ENCODE measurements around the gene EPS8L3. TPM values are rescaled to one million over a fixed set of nuclear protein-coding genes. Genes with fewer than 3 reads are reported as not detected.

EPS8L3 gene
- total and polyA plus RNA-seq, 4 donors = 0.46 to 36.7 TPM; not detected in 2

- Histone ChIP-seq H3K36me3 (ENCODE audit: control insufficient read depth in 1 of 2, insufficient read depth in 2 of 2, low read length in 1 of 2) (no peaks in the 10 kb centered on the region), H3K27ac (ENCODE audit: low read depth in 1 of 2, low read length in 2 of 2) (no peak overlapping the region), H3K4me1 (ENCODE audit: control insufficient read depth in 1 of 2, insufficient read depth in 2 of 2, low read length in 2 of 2) (no peaks in the 10 kb centered on the region), H3K9me3 (ENCODE audit: control insufficient read depth, low read length) (no peaks in the 10 kb centered on the region), H3K4me3 (ENCODE audit: low read length in 2 of 2) (no peak overlapping the region), H3K27me3 (ENCODE audit: control insufficient read depth in 1 of 2, insufficient read depth in 2 of 2, low read length in 1 of 2) (no peaks in the 10 kb centered on the region)
- 73 to 80% methylated on average over 7 of the region's 7 CpGs for WGBS, 2 donors
- intact Hi-C loops (cut with DNase I) = no loop called here
- no peak for ATAC-seq (ENCODE audit: low FRiP score)
- DNase-seq = peak in 1 of 2 donors; percentile 25
Measured at GRCh38 chr1:109796484-109797302, 33.0 kb upstream of the EPS8L3 start.

GRCh38 chr1:109794319-109795132, 30.8 kb upstream of the EPS8L3 start:
- Histone ChIP-seq H3K36me3 (ENCODE audit: control insufficient read depth in 1 of 2, insufficient read depth in 2 of 2, low read length in 1 of 2) (no peaks in the 10 kb centered on the region), H3K4me1 (ENCODE audit: control insufficient read depth in 1 of 2, insufficient read depth in 2 of 2, low read length in 2 of 2) (no peaks in the 10 kb centered on the region), H3K27me3 (ENCODE audit: control insufficient read depth in 1 of 2, insufficient read depth in 2 of 2, low read length in 1 of 2) (no peaks in the 10 kb centered on the region), H3K4me3 (ENCODE audit: low read length in 2 of 2) (no peak overlapping the region), H3K27ac (ENCODE audit: low read depth in 1 of 2, low read length in 2 of 2) (no peak overlapping the region), H3K9me3 (ENCODE audit: control insufficient read depth, low read length) (no peaks in the 10 kb centered on the region)
- peak in 1 of 2 donors; percentile 61 for DNase-seq
- no peak for ATAC-seq (ENCODE audit: low FRiP score)
- 91 to 93% methylated on average over 19 of the region's 19 CpGs for WGBS, 2 donors
- intact Hi-C loops (cut with DNase I) = no loop called here

GRCh38 chr1:109793486-109794318, 30.0 kb upstream of the EPS8L3 start:
- ATAC-seq (ENCODE audit: low FRiP score) (peak; percentile 27), DNase-seq (peak in 1 of 2 donors; percentile 74)
- intact Hi-C loops (cut with DNase I) = no loop called here
- H3K27ac ChIP-seq (ENCODE audit: low read depth in 1 of 2, low read length in 2 of 2) = no peak overlapping the region
- no peaks in the 10 kb centered on the region for H3K36me3 ChIP-seq (ENCODE audit: control insufficient read depth in 1 of 2, insufficient read depth in 2 of 2, low read length in 1 of 2)
- no peaks in the 10 kb centered on the region for H3K27me3 ChIP-seq (ENCODE audit: control insufficient read depth in 1 of 2, insufficient read depth in 2 of 2, low read length in 1 of 2)
- H3K4me1 ChIP-seq (ENCODE audit: control insufficient read depth in 1 of 2, insufficient read depth in 2 of 2, low read length in 2 of 2) = no peaks in the 10 kb centered on the region
- WGBS, 2 donors = 63 to 64% methylated on average over 11 of the region's 11 CpGs
- H3K4me3 ChIP-seq (ENCODE audit: low read length in 2 of 2) = no peak overlapping the region
- no peaks in the 10 kb centered on the region for H3K9me3 ChIP-seq (ENCODE audit: control insufficient read depth, low read length)

- no peak overlapping the region for H3K27ac ChIP-seq (ENCODE audit: low read depth in 1 of 2, low read length in 2 of 2)
- intact Hi-C loops (cut with DNase I) = no loop called here
- H3K4me3 ChIP-seq (ENCODE audit: low read length in 2 of 2) = no peak overlapping the region
- WGBS, 2 donors = 75 to 86% methylated on average over 5 of the region's 5 CpGs
- no peaks in the 10 kb centered on the region for H3K9me3 ChIP-seq (ENCODE audit: control insufficient read depth, low read length)
- peak in 1 of 2 donors; percentile 26 for DNase-seq
- no peak for ATAC-seq (ENCODE audit: low FRiP score)
- no peaks in the 10 kb centered on the region for H3K4me1 ChIP-seq (ENCODE audit: control insufficient read depth in 1 of 2, insufficient read depth in 2 of 2, low read length in 2 of 2)
- no peaks in the 10 kb centered on the region for H3K27me3 ChIP-seq (ENCODE audit: control insufficient read depth in 1 of 2, insufficient read depth in 2 of 2, low read length in 1 of 2)
- H3K36me3 ChIP-seq (ENCODE audit: control insufficient read depth in 1 of 2, insufficient read depth in 2 of 2, low read length in 1 of 2) = no peaks in the 10 kb centered on the region
Measured at GRCh38 chr1:109793089-109793485, 29.4 kb upstream of the EPS8L3 start.

GRCh38 chr1:109792056-109792831, 28.5 kb upstream of the EPS8L3 start:
- Histone ChIP-seq H3K9me3 (ENCODE audit: control insufficient read depth, low read length) (no peaks in the 10 kb centered on the region), H3K27me3 (ENCODE audit: control insufficient read depth in 1 of 2, insufficient read depth in 2 of 2, low read length in 1 of 2) (no peaks in the 10 kb centered on the region), H3K4me1 (ENCODE audit: control insufficient read depth in 1 of 2, insufficient read depth in 2 of 2, low read length in 2 of 2) (no peaks in the 10 kb centered on the region), H3K27ac (ENCODE audit: low read depth in 1 of 2, low read length in 2 of 2) (no peak overlapping the region), H3K4me3 (ENCODE audit: low read length in 2 of 2) (no peak overlapping the region), H3K36me3 (ENCODE audit: control insufficient read depth in 1 of 2, insufficient read depth in 2 of 2, low read length in 1 of 2) (no peaks in the 10 kb centered on the region)
- ATAC-seq (ENCODE audit: low FRiP score) = peak; percentile 58
- intact Hi-C loops (cut with DNase I) = no loop called here
- peak; percentile 88 for DNase-seq
- WGBS, 2 donors = 7 to 10% methylated on average over 18 of the region's 18 CpGs

- no peak overlapping the region for H3K4me3 ChIP-seq (ENCODE audit: low read length in 2 of 2)
- no peak for ATAC-seq (ENCODE audit: low FRiP score)
- WGBS, 2 donors = 85 to 86% methylated on average over 9 of the region's 9 CpGs
- intact Hi-C loops (cut with DNase I) = no loop called here
- no peaks in the 10 kb centered on the region for H3K36me3 ChIP-seq (ENCODE audit: control insufficient read depth in 1 of 2, insufficient read depth in 2 of 2, low read length in 1 of 2)
- DNase-seq = peak in 1 of 2 donors; percentile 62
- H3K27ac ChIP-seq (ENCODE audit: low read depth in 1 of 2, low read length in 2 of 2) = no peak overlapping the region
- no peaks in the 10 kb centered on the region for H3K27me3 ChIP-seq (ENCODE audit: control insufficient read depth in 1 of 2, insufficient read depth in 2 of 2, low read length in 1 of 2)
- H3K9me3 ChIP-seq (ENCODE audit: control insufficient read depth, low read length) = no peaks in the 10 kb centered on the region
- H3K4me1 ChIP-seq (ENCODE audit: control insufficient read depth in 1 of 2, insufficient read depth in 2 of 2, low read length in 2 of 2) = no peaks in the 10 kb centered on the region
Measured at GRCh38 chr1:109791495-109792043, 27.8 kb upstream of the EPS8L3 start.

- intact Hi-C loops (cut with DNase I) = no loop called here
- H3K27ac ChIP-seq (ENCODE audit: low read depth in 1 of 2, low read length in 2 of 2) = no peak overlapping the region
- no peaks in the 10 kb centered on the region for H3K4me1 ChIP-seq (ENCODE audit: control insufficient read depth in 1 of 2, insufficient read depth in 2 of 2, low read length in 2 of 2)
- H3K27me3 ChIP-seq (ENCODE audit: control insufficient read depth in 1 of 2, insufficient read depth in 2 of 2, low read length in 1 of 2) = no peaks in the 10 kb centered on the region
- DNase-seq = peak; percentile 79 to 86
- no peaks in the 10 kb centered on the region for H3K36me3 ChIP-seq (ENCODE audit: control insufficient read depth in 1 of 2, insufficient read depth in 2 of 2, low read length in 1 of 2)
- H3K4me3 ChIP-seq (ENCODE audit: low read length in 2 of 2) = no peak overlapping the region
- 64 to 68% methylated on average over 12 of the region's 12 CpGs for WGBS, 2 donors
- H3K9me3 ChIP-seq (ENCODE audit: control insufficient read depth, low read length) = no peaks in the 10 kb centered on the region
- ATAC-seq (ENCODE audit: low FRiP score) = peak; percentile 51
Measured at GRCh38 chr1:109790735-109791494, 27.2 kb upstream of the EPS8L3 start.

All from aorta (tissue), 5 donors.